ENCODE results near the gene MTREX. TPM values are rescaled to one million over a fixed set of nuclear protein-coding genes. Genes with fewer than 3 reads are reported as not detected.

The MTREX gene
- total RNA-seq, 2 experiments from 2014 or later: 50.9 to 54.5 TPM

- Histone ChIP-seq H3K9me3 (ENCODE audit: control insufficient read depth in 1 of 2, insufficient read depth in 1 of 2, low read length in 2 of 2) (peaks cover 20 to 28% of the 10 kb centered on the region in 2 experiments), H3K4me3 (ENCODE audit: low read length) (no peak overlapping the region), H3K36me3 (ENCODE audit: insufficient read depth, low read length) (peaks cover 57% of the 10 kb centered on the region), H3K4me1 (ENCODE audit: insufficient read depth, low read length) (no peaks in the 10 kb centered on the region), H3K27ac (ENCODE audit: low read depth in 1 of 2, low read length in 2 of 2) (no peak overlapping the region), H3K27me3 (ENCODE audit: control insufficient read depth in 1 of 2, insufficient read depth in 2 of 2, low read length in 2 of 2) (no peaks in the 10 kb centered on the region)
- intact Hi-C loops (cut with DNase I, micrococcal nuclease): no loop called here
- no peak for DNase-seq
- no peak for ATAC-seq (ENCODE audit: poor library complexity)
- H3K4me3 Mint-ChIP-seq: no peak overlapping the region
- no peaks in the 10 kb centered on the region for H3K4me1 Mint-ChIP-seq (ENCODE audit: low read depth)
- no peaks in the 10 kb centered on the region for H3K27me3 Mint-ChIP-seq
- no peak overlapping the region for H3K27ac Mint-ChIP-seq
- POLR2A ChIA-PET: no interaction called here
- CTCF ChIA-PET: no interaction called here
- TF ChIP-seq CTCF (IDR thresholded peaks at IDR 0.05): no peak
- H3K36me3 Mint-ChIP-seq (ENCODE audit: low read depth): peaks cover 90% of the 10 kb centered on the region
- H3K9me3 Mint-ChIP-seq: peaks cover 16% of the 10 kb centered on the region
Observed at GRCh38 chr5:55429613-55430253, 121.9 kb downstream of the MTREX start.

- ChIA-PET CTCF (no interaction called here), POLR2A (no interaction called here)
- Mint-ChIP-seq H3K4me1 (ENCODE audit: low read depth) (no peaks in the 10 kb centered on the region), H3K9me3 (peaks cover 21% of the 10 kb centered on the region), H3K27ac (no peak overlapping the region), H3K27me3 (no peaks in the 10 kb centered on the region), H3K36me3 (ENCODE audit: low read depth) (peaks cover 87% of the 10 kb centered on the region), H3K4me3 (no peak overlapping the region)
- H3K27me3 ChIP-seq (ENCODE audit: control insufficient read depth in 1 of 2, insufficient read depth in 2 of 2, low read length in 2 of 2): no peaks in the 10 kb centered on the region
- H3K9me3 ChIP-seq (ENCODE audit: control insufficient read depth in 1 of 2, insufficient read depth in 1 of 2, low read length in 2 of 2): peaks cover 24 to 36% of the 10 kb centered on the region in 2 experiments
- intact Hi-C loops (cut with DNase I, micrococcal nuclease): no loop called here
- ATAC-seq (ENCODE audit: poor library complexity): no peak
- H3K27ac ChIP-seq (ENCODE audit: low read depth in 1 of 2, low read length in 2 of 2): no peak overlapping the region
- no peaks in the 10 kb centered on the region for H3K4me1 ChIP-seq (ENCODE audit: insufficient read depth, low read length)
- no peak for DNase-seq
- no peak for TF ChIP-seq CTCF (IDR thresholded peaks at IDR 0.05)
- no peak overlapping the region for H3K4me3 ChIP-seq (ENCODE audit: low read length)
- H3K36me3 ChIP-seq (ENCODE audit: insufficient read depth, low read length): peaks cover 29% of the 10 kb centered on the region
Observed at GRCh38 chr5:55432549-55432948, 124.8 kb downstream of the MTREX start.

GRCh38 chr5:55437452-55437851 is 129.7 kb downstream of the MTREX start:
- Mint-ChIP-seq H3K4me1 (ENCODE audit: low read depth) (peaks cover 33% of the 10 kb centered on the region), H3K9me3 (peaks cover 13% of the 10 kb centered on the region), H3K27ac (no peak overlapping the region), H3K27me3 (no peaks in the 10 kb centered on the region), H3K4me3 (no peak overlapping the region), H3K36me3 (ENCODE audit: low read depth) (peaks cover 58% of the 10 kb centered on the region)
- DNase-seq: no peak
- intact Hi-C loops (cut with DNase I, micrococcal nuclease): no loop called here
- H3K27me3 ChIP-seq (ENCODE audit: control insufficient read depth in 1 of 2, insufficient read depth in 2 of 2, low read length in 2 of 2): no peaks in the 10 kb centered on the region
- H3K4me1 ChIP-seq (ENCODE audit: insufficient read depth, low read length): peaks cover 11% of the 10 kb centered on the region
- no peak for TF ChIP-seq CTCF (IDR thresholded peaks at IDR 0.05)
- H3K36me3 ChIP-seq (ENCODE audit: insufficient read depth, low read length): peaks cover 3% of the 10 kb centered on the region
- H3K27ac ChIP-seq (ENCODE audit: low read depth in 1 of 2, low read length in 2 of 2): no peak overlapping the region
- ATAC-seq (ENCODE audit: poor library complexity): no peak
- CTCF ChIA-PET: interaction anchor here (0.6 kb wide), 1 partner anchor 265 kb away, joined by 4 read pairs; no protein-coding TSS in a partner anchor
- POLR2A ChIA-PET: no interaction called here
- peaks cover 16 to 24% of the 10 kb centered on the region in 2 experiments for H3K9me3 ChIP-seq (ENCODE audit: control insufficient read depth in 1 of 2, insufficient read depth in 1 of 2, low read length in 2 of 2)
- no peak overlapping the region for H3K4me3 ChIP-seq (ENCODE audit: low read length)
